Omental fat pad (tissue), 4 donors: ENCODE data around the gene KHDC4. TPM values are rescaled to one million over a fixed set of nuclear protein-coding genes. Genes with fewer than 3 reads are reported as not detected.
"Not testable (repeated sequence)": the region's sequence is repeated elsewhere in the genome, so short reads cannot be mapped to it uniquely, and the experiment has no call there.

Experiments
- ATAC-seq: fragments of 150-250 bp; one replicate; pipeline ENCODE4 v1.9.1; 2016; ENCODE audit warnings: mild to moderate bottlenecking, moderate library complexity; ENCODE audit not compliant: low FRiP score
- DNase-seq: peaks from one replicate; pipeline ENCODE4 v3.0.0-alpha.2; 2019; ENCODE audit warnings: low spot score
- total RNA-seq, 4 donors: library from RNA; depleted of rRNA; stranded (reverse); fragments of >200 nt; gene quantifications; one replicate each; pipeline ENCODE4 v1.1.0, GENCODE V29; 2016
- TF ChIP-seq, protein P1 (sequence below), 3 donors: fragments of 450-650 bp; IDR thresholded peaks; one replicate each; pipeline ENCODE4 v1.5.1; 2016 to 2017; ENCODE audit warnings: antibody characterized with exemption in 3 of 3, mild to moderate bottlenecking in 3 of 3, moderate library complexity in 2 of 3

KHDC4 gene
- total RNA-seq, 4 donors from 2014 or later, result 28.8 to 54.2 (median 42.7) TPM

DNA sequence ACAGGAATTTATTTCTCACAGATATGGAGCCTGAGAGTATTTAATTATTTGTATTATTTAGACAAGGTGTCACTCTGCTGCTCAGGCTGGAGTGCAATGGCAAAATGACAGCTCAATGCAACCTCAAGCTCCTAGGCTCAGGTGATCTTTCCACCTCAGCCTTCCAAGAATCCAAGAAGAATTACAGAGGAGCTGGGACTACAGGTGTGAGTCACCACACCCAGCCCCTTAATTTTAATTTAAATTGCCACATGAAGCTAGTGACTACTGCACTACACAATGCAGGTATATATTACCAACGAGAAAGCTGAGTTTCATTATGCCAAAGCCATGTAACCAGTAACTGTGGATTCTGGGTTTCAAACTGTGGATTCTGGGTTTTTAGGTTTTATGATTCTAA lies 2.1 kb downstream of the KHDC4 start:
- DNase-seq, result no peak
- TF ChIP-seq, protein P1, sequence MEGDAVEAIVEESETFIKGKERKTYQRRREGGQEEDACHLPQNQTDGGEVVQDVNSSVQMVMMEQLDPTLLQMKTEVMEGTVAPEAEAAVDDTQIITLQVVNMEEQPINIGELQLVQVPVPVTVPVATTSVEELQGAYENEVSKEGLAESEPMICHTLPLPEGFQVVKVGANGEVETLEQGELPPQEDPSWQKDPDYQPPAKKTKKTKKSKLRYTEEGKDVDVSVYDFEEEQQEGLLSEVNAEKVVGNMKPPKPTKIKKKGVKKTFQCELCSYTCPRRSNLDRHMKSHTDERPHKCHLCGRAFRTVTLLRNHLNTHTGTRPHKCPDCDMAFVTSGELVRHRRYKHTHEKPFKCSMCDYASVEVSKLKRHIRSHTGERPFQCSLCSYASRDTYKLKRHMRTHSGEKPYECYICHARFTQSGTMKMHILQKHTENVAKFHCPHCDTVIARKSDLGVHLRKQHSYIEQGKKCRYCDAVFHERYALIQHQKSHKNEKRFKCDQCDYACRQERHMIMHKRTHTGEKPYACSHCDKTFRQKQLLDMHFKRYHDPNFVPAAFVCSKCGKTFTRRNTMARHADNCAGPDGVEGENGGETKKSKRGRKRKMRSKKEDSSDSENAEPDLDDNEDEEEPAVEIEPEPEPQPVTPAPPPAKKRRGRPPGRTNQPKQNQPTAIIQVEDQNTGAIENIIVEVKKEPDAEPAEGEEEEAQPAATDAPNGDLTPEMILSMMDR (IDR thresholded peaks at IDR 0.05), result no peak
- ATAC-seq, result no peak

- TF ChIP-seq, protein P1 (IDR thresholded peaks at IDR 0.05), result no peak
- ATAC-seq, result no peak
- no peak for DNase-seq
These were observed 2.7 kb downstream of the KHDC4 start for GRCh38 chr1:155931332-155932038.

- DNase-seq, result not testable (repeated sequence)
These were observed 3.5 kb downstream of the KHDC4 start for GRCh38 chr1:155930725-155931124.

GRCh38 chr1:155929057-155929456 lies 5.2 kb downstream of the KHDC4 start:
- TF ChIP-seq, protein P1 (IDR thresholded peaks at IDR 0.05), result no peak
- DNase-seq (no peak), ATAC-seq (no peak)

More at GRCh38 chr1:155930725-155931124, 3.5 kb downstream of the KHDC4 start:
- ATAC-seq, result not testable (repeated sequence)

DNA sequence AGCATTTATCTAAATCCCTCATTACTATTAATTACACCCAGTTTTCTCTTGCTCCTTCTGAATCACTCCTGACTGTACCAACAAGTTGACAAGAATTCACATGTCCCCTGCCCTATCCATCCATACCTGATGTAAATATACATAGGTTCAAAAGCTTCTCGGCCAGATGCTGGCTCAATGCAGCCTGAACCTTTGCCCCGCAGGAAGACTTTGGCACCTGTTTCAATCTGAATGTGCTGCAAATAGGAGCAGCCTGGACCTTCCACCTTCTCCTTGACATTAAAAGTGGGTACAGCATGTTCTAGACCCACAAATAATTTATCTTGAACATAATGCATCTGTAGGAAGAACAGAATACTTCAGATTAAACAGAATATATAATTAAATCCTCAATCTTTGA lies 8.7 kb downstream of the KHDC4 start:
- TF ChIP-seq, protein P1 (IDR thresholded peaks at IDR 0.05), result no peak
- DNase-seq (no peak), ATAC-seq (no peak)

DNA sequence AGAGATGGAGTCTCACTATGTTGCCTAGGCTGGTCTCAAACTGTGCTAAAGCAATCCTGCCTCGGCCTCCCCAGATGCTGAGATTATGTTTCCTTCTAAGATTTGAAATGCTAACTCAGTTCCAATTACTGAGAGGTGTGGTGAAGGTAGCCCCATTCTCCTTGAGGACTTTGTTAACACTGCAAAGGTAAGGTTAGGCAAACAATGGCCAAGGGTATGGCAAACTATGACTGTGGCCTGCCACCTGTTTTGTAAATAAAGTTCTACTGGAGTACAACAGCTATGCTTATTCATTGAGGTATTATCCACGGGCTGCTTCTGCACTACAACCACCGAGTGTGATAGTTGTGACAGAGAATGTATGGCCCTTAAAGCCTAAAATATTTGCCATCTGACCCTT lies 13.5 kb downstream of the KHDC4 start:
- DNase-seq (no peak), ATAC-seq (no peak)
- TF ChIP-seq, protein P1 (IDR thresholded peaks at IDR 0.05), result no peak

DNA sequence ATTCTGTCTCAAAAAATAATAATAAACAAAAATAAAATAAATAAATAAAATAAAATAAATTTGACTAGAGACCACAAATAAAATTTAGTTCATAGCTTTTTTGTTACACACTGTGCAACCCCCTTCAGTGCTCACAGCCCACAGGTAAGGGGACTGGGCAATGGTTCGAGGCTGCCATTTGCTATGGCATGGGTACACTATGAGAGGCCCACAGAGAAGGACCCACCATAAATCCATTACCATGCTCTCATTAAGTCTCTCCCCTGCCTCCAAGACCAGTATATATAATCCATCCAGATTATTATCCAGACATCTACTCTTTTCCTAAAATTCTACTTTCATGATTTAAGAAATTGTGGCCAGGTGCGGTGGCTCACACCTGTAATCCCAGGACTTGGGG lies 14.4 kb downstream of the KHDC4 start:
- TF ChIP-seq, protein P1 (IDR thresholded peaks at IDR 0.05), result no peak
- no peak for DNase-seq
- no peak for ATAC-seq
